ENCODE measurements around the gene TAF10.

TAF10 gene

DNA sequence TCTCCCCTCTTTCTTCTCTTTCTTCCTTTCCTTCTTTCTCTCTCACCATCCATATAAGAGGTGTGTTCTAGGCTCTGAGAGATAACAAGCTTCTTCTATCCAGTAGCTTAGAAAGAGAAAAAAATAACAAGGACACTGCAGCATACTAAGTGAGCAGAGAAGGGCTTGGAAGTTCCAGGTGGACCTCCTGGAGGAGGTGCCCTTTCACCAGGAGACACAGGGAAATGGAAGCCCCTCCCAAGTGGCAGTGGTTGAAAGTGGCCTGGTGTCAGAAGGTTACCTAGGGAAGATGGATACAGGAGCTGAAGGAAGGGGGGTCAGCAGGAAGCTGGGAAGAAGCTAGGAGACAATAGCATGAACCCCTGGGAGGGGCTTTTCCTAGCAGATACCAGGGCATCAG lies 38.1 kb upstream of the TAF10 start:
- DNase-seq, result no peak
- TF ChIP-seq EZH2phosphoT487 (IDR thresholded peaks at IDR 0.05; ENCODE audit: low read length) (no peak), EZH2 (optimal IDR thresholded peaks at IDR 0.05; ENCODE audit: low read depth, low read length) (no peak)
- TF ChIP-seq, protein P1, sequence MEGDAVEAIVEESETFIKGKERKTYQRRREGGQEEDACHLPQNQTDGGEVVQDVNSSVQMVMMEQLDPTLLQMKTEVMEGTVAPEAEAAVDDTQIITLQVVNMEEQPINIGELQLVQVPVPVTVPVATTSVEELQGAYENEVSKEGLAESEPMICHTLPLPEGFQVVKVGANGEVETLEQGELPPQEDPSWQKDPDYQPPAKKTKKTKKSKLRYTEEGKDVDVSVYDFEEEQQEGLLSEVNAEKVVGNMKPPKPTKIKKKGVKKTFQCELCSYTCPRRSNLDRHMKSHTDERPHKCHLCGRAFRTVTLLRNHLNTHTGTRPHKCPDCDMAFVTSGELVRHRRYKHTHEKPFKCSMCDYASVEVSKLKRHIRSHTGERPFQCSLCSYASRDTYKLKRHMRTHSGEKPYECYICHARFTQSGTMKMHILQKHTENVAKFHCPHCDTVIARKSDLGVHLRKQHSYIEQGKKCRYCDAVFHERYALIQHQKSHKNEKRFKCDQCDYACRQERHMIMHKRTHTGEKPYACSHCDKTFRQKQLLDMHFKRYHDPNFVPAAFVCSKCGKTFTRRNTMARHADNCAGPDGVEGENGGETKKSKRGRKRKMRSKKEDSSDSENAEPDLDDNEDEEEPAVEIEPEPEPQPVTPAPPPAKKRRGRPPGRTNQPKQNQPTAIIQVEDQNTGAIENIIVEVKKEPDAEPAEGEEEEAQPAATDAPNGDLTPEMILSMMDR (IDR thresholded peaks at IDR 0.05; ENCODE audit: low read length), result no peak
- H3K9me2 ChIP-seq (replicated peaks; ENCODE audit: insufficient read depth, low read length), result no peaks in the 10 kb centered on the region
- H3F3A ChIP-seq (ENCODE audit: insufficient read depth, low read length), result no peaks in the 10 kb centered on the region
- H4K20me1 ChIP-seq (ENCODE audit: insufficient read depth, low read length), result no peaks in the 10 kb centered on the region
- no peak overlapping the region for H3K9ac ChIP-seq (ENCODE audit: low read length)
- H3K9me3 ChIP-seq (replicated peaks; ENCODE audit: insufficient read depth, low read length), result no peaks in the 10 kb centered on the region
- H3K4me1 ChIP-seq (ENCODE audit: low read length), result no peaks in the 10 kb centered on the region
- no peak overlapping the region for H2AFZ ChIP-seq (ENCODE audit: low read length)
- no peak overlapping the region for H3K4me2 ChIP-seq (ENCODE audit: low read depth, low read length)
- peaks cover 27% of the 10 kb centered on the region; the same call in 1 of the 2 replicates for H3K27me3 ChIP-seq (replicated peaks; ENCODE audit: insufficient read depth, low read length)
- no peaks in the 10 kb centered on the region for H3K36me3 ChIP-seq (replicated peaks; ENCODE audit: insufficient read depth, low read length)
- H3K79me2 ChIP-seq (ENCODE audit: low read length), result no peaks in the 10 kb centered on the region
- no peak overlapping the region for H3K4me3 ChIP-seq (ENCODE audit: low read length)
- H3K27ac ChIP-seq (ENCODE audit: low read length), result no peak overlapping the region

DNA sequence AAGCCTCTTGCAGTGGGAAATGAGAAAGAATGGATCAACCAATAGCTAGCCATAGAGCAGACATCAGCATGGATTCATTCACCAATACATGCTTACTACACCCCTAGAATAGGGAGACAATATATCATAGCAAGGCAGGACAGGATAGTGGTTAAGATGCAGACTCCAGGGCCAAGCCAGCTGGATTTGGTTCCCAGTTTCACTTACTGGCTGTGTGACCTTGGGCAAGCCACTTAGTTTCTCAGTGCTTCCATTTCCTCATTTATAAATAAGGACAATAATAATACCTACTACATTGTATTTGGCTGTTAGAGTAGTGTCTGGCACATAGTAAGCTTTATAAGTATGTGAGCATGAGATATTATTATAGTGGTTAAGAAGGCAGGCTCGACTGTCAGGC lies 36.5 kb upstream of the TAF10 start:
- no peaks in the 10 kb centered on the region for H3F3A ChIP-seq (ENCODE audit: insufficient read depth, low read length)
- no peak overlapping the region for H3K4me2 ChIP-seq (ENCODE audit: low read depth, low read length)
- peaks cover 25% of the 10 kb centered on the region; the same call in 1 of the 2 replicates for H3K27me3 ChIP-seq (replicated peaks; ENCODE audit: insufficient read depth, low read length)
- DNase-seq, result no peak
- no peak overlapping the region for H3K27ac ChIP-seq (ENCODE audit: low read length)
- no peaks in the 10 kb centered on the region for H3K9me3 ChIP-seq (replicated peaks; ENCODE audit: insufficient read depth, low read length)
- TF ChIP-seq, protein P1 (IDR thresholded peaks at IDR 0.05; ENCODE audit: low read length), result no peak
- TF ChIP-seq EZH2 (optimal IDR thresholded peaks at IDR 0.05; ENCODE audit: low read depth, low read length) (no peak), EZH2phosphoT487 (IDR thresholded peaks at IDR 0.05; ENCODE audit: low read length) (no peak)
- no peaks in the 10 kb centered on the region for H3K9me2 ChIP-seq (replicated peaks; ENCODE audit: insufficient read depth, low read length)
- H3K4me3 ChIP-seq (ENCODE audit: low read length), result no peak overlapping the region
- H2AFZ ChIP-seq (ENCODE audit: low read length), result no peak overlapping the region
- H3K79me2 ChIP-seq (ENCODE audit: low read length), result no peaks in the 10 kb centered on the region
- H3K36me3 ChIP-seq (replicated peaks; ENCODE audit: insufficient read depth, low read length), result no peaks in the 10 kb centered on the region
- H3K9ac ChIP-seq (ENCODE audit: low read length), result no peak overlapping the region
- no peaks in the 10 kb centered on the region for H4K20me1 ChIP-seq (ENCODE audit: insufficient read depth, low read length)
- H3K4me1 ChIP-seq (ENCODE audit: low read length), result no peaks in the 10 kb centered on the region

DNA sequence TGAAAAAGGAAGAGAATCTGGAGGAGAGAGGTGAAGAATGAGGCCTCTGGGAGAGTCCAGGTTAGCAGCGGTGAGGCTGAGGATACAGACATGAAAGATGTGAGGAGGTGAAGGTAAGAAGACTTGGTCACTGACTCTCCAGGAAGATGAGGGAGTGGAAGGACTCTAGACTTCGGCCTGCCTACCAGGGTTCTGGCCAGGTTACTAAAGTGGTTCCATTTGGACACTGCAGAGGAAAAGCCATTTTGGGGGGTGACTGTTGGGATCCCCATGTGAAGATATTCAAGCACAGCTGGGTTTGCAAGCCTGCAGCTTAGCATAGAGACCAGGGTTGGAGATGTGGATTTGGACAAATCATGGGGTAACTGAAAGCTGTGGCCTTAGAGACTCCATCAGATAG lies 35.8 kb upstream of the TAF10 start:
- H3F3A ChIP-seq (ENCODE audit: insufficient read depth, low read length), result no peaks in the 10 kb centered on the region
- H3K4me3 ChIP-seq (ENCODE audit: low read length), result no peak overlapping the region
- peaks cover 18% of the 10 kb centered on the region; the same call in 1 of the 2 replicates for H3K27me3 ChIP-seq (replicated peaks; ENCODE audit: insufficient read depth, low read length)
- TF ChIP-seq EZH2phosphoT487 (IDR thresholded peaks at IDR 0.05; ENCODE audit: low read length), result no peak
- no peak for TF ChIP-seq EZH2 (optimal IDR thresholded peaks at IDR 0.05; ENCODE audit: low read depth, low read length)
- TF ChIP-seq, protein P1 (IDR thresholded peaks at IDR 0.05; ENCODE audit: low read length), result no peak
- no peak overlapping the region for H3K4me2 ChIP-seq (ENCODE audit: low read depth, low read length)
- no peaks in the 10 kb centered on the region for H4K20me1 ChIP-seq (ENCODE audit: insufficient read depth, low read length)
- H3K27ac ChIP-seq (ENCODE audit: low read length), result no peak overlapping the region
- H3K36me3 ChIP-seq (replicated peaks; ENCODE audit: insufficient read depth, low read length), result no peaks in the 10 kb centered on the region
- no peak overlapping the region for H2AFZ ChIP-seq (ENCODE audit: low read length)
- no peaks in the 10 kb centered on the region for H3K79me2 ChIP-seq (ENCODE audit: low read length)
- no peaks in the 10 kb centered on the region for H3K9me2 ChIP-seq (replicated peaks; ENCODE audit: insufficient read depth, low read length)
- H3K9me3 ChIP-seq (replicated peaks; ENCODE audit: insufficient read depth, low read length), result no peaks in the 10 kb centered on the region
- H3K4me1 ChIP-seq (ENCODE audit: low read length), result no peaks in the 10 kb centered on the region
- DNase-seq, result no peak
- H3K9ac ChIP-seq (ENCODE audit: low read length), result no peak overlapping the region
